Right lobe of liver (tissue), 4 donors: ENCODE measurements around the gene LAMA1.

Source experiments
- CTCF ChIP-seq, 4 donors: fragments of 200-600 bp in 3 of 4; fragments of 450-650 bp in 1 of 4; IDR thresholded peaks; one replicate each; pipeline versions ENCODE4 v1.5.1 to v1.8.0; 2016 to 2022; ENCODE audit warnings: antibody characterized with exemption in 4 of 4, mild to moderate bottlenecking in 2 of 4
- POLR2A ChIP-seq: fragments of 450-650 bp; IDR thresholded peaks from one replicate; pipeline ENCODE4 v1.6.1; 2017; ENCODE audit warnings: antibody characterized with exemption, mild to moderate bottlenecking
- donor health status: DM: no; HTN: no; CAD: no.
- donor health status: DM: no; HTN: no; CAD: no.
- donor health status: DM: no; HTN: yes; CAD: no.

GRCh38 chr18:7021994-7022840 is 95.4 kb downstream of the LAMA1 start:
- peak; percentile 40 to 49 (median 46) for TF ChIP-seq CTCF (IDR thresholded peaks at IDR 0.05)
- TF ChIP-seq POLR2A = no peak
